Ovary (tissue), 3 donors: ENCODE measurements around the gene KCNQ4.

Experiments
- CTCF ChIP-seq, 3 donors: fragments of 450-650 bp in 2 of 3; fragments of 200-600 bp in 1 of 3; IDR thresholded peaks; one replicate each; pipeline versions ENCODE4 v1.5.1 to v1.8.0; 2016 to 2022; ENCODE audit warnings: antibody characterized with exemption in 3 of 3, mild to moderate bottlenecking in 1 of 3
- EP300 ChIP-seq: sonication (generic); formaldehyde crosslinking; IDR thresholded peaks from one replicate; pipeline ENCODE4 v1.6.1; 2017; ENCODE audit warnings: antibody characterized with exemption
- POLR2A ChIP-seq: fragments of 450-650 bp; IDR thresholded peaks from one replicate; pipeline ENCODE4 v1.6.1; 2017; ENCODE audit warnings: antibody characterized with exemption, mild to moderate bottlenecking, moderate library complexity
- donor health status: DM: no; HTN: no; CAD: no.

GRCh38 chr1:40876891-40877290, 93.3 kb downstream of the KCNQ4 start:
- no peak for TF ChIP-seq CTCF (IDR thresholded peaks at IDR 0.05)
- no peak for TF ChIP-seq POLR2A
- no peak for TF ChIP-seq EP300
